HG02840 (cell line): ENCODE results near the gene CNOT3.
A peak's percentile ranks its signal among the peaks of the same experiment; 100 is the strongest.
"Not testable (repeated sequence)": the region's sequence is repeated elsewhere in the genome, so short reads cannot be mapped to it uniquely, and the experiment has no call there.

Experiments used
- ATAC-seq: cut with Tn5 transposase; IDR thresholded peaks from one replicate; pipeline ENCODE4 v1.9.1; 2021; ENCODE audit warnings: mild to moderate bottlenecking, moderate library complexity, moderate number of reproducible peaks; ENCODE audit not compliant: unreplicated experiment, low FRiP score

Gene CNOT3

GRCh38 chr19:54189145-54189734 is 51.7 kb downstream of the CNOT3 start, which contains the start of gene MBOAT7:
Gene MBOAT7 (minus strand): TSS chr19:54189580. CDS start chr19:54188508, 1,072 bp downstream.
- peak; percentile 8 for ATAC-seq

- peak; percentile 48 for ATAC-seq
Measured at GRCh38 chr19:54189735-54190502, 52.4 kb downstream of the CNOT3 start.

- peak; percentile 43 for ATAC-seq
Measured at GRCh38 chr19:54190503-54191010, 53.0 kb downstream of the CNOT3 start.

- peak; percentile 16 for ATAC-seq
Measured at GRCh38 chr19:54191011-54191810, 53.6 kb downstream of the CNOT3 start, which contains the start of gene TSEN34. Gene TSEN34 (plus strand): TSS chr19:54191308. CDS start chr19:54191365, 57 bp downstream.

- ATAC-seq, result no peak
Measured at GRCh38 chr19:54191811-54192453, 54.4 kb downstream of the CNOT3 start.

GRCh38 chr19:54193011-54193410 is 55.4 kb downstream of the CNOT3 start:
- no peak for ATAC-seq

- ATAC-seq, result not testable (repeated sequence)
Measured at GRCh38 chr19:54194463-54194862, 56.9 kb downstream of the CNOT3 start.

- no peak for ATAC-seq
Measured at GRCh38 chr19:54196536-54196935, 59.0 kb downstream of the CNOT3 start.

GRCh38 chr19:54197121-54197520 is 59.6 kb downstream of the CNOT3 start:
- no peak for ATAC-seq

GRCh38 chr19:54199401-54199800 is 61.8 kb downstream of the CNOT3 start:
- ATAC-seq, result no peak

GRCh38 chr19:54201172-54201701 is 63.7 kb downstream of the CNOT3 start:
- ATAC-seq, result no peak

- ATAC-seq, result no peak
Measured at GRCh38 chr19:54201980-54202379, 64.4 kb downstream of the CNOT3 start.

- ATAC-seq, result no peak
Measured at GRCh38 chr19:54203151-54203611, 65.6 kb downstream of the CNOT3 start.

GRCh38 chr19:54204767-54205468 is 67.4 kb downstream of the CNOT3 start:
- ATAC-seq, result no peak
